K562 (cell line): ENCODE data around the gene OXSR1. TPM values are rescaled to one million over a fixed set of nuclear protein-coding genes. Genes with fewer than 3 reads are reported as not detected.

ENCODE experiments used
- CBFA2T3 ChIP-seq: fragments of 450-650 bp; IDR thresholded peaks from 2 replicates; pipeline ENCODE4 v1.6.1; 2017
- ELF2 ChIP-seq: fragments of 250-450 bp; sonication (Bioruptor Pico); IDR thresholded peaks from 2 replicates; pipeline ENCODE4 v1.5.0; 2021; ENCODE audit warnings: mild to moderate bottlenecking
- ESRRA ChIP-seq: fragments of 450-650 bp; IDR thresholded peaks from 2 replicates; pipeline ENCODE4 v1.6.1; 2014; ENCODE audit warnings: low read depth, mild to moderate bottlenecking, moderate library complexity, borderline replicate concordance
- MAZ ChIP-seq, 2 experiments: fragments of 450-650 bp in 1 of 2; sonication (generic) in 1 of 2; formaldehyde crosslinking; IDR thresholded peaks in 1 of 2; conservative IDR thresholded peaks in 1 of 2; 2 replicates each; pipeline versions ENCODE4 v1.4.0 to v1.5.0; 2020; ENCODE audit warnings: mild to moderate bottlenecking in 1 of 2, missing genetic modification reagents in 1 of 2
- MCM2 ChIP-seq: fragments of 450-650 bp; IDR thresholded peaks from 2 replicates; pipeline ENCODE4 v1.6.1; 2017; ENCODE audit warnings: low read depth, mild to moderate bottlenecking
- NFYB ChIP-seq: IDR thresholded peaks from 2 replicates; pipeline ENCODE4 v1.6.1; 2011; ENCODE audit warnings: mild to moderate bottlenecking, moderate library complexity; ENCODE audit not compliant: insufficient read length; ENCODE audit errors: extremely low read depth
- RHOXF2B ChIP-seq: fragments of 250-450 bp; sonication (Bioruptor Pico); conservative IDR thresholded peaks from 2 replicates; pipeline ENCODE4 v1.5.1; 2021
- SAFB2 ChIP-seq: fragments of 200-400 bp; formaldehyde crosslinking; IDR thresholded peaks from 2 replicates; pipeline ENCODE4 v1.6.1; 2018; ENCODE audit warnings: borderline replicate concordance, low read length, low read depth, moderate library complexity; ENCODE audit not compliant: severe bottlenecking
- SMARCA5 ChIP-seq: fragments of 450-650 bp; IDR thresholded peaks from 2 replicates; pipeline ENCODE4 v1.6.1; 2016
- U2AF2 ChIP-seq: fragments of 200-400 bp; formaldehyde crosslinking; optimal IDR thresholded peaks from 2 replicates; pipeline ENCODE3; 2017; ENCODE audit warnings: low read depth, mild to moderate bottlenecking, low read length
- ZKSCAN1 ChIP-seq: fragments of 150-350 bp; IDR thresholded peaks from 2 replicates; pipeline ENCODE4 v1.6.1; 2016; ENCODE audit warnings: low read depth, low read length
- ZNF347 ChIP-seq: fragments of 450-650 bp; formaldehyde crosslinking; IDR thresholded peaks from 2 replicates; pipeline ENCODE4 v1.4.0; 2020; ENCODE audit warnings: low read depth, mild to moderate bottlenecking, moderate library complexity
- ZNF778 ChIP-seq: fragments of 450-650 bp; formaldehyde crosslinking; IDR thresholded peaks from 2 replicates; pipeline ENCODE4 v1.4.0; 2020; ENCODE audit warnings: mild to moderate bottlenecking, moderate library complexity
- polyA plus RNA-seq, 8 experiments: library from polyadenylated mRNA; depleted of rRNA in 4 of 8; stranded (reverse) in 5 of 8; unstranded in 3 of 8; fragments of >200 nt; fragmentation: Nextera tagmentation in 2 of 8; fragmentation: Illumina TruSeq in 1 of 8; extraction: Ambion mirVana in 2 of 8; extraction: Trizol in 1 of 8; gene quantifications; 2 replicates each; pipeline versions ENCODE4 v1.2.1 to v1.2.3, GENCODE V29; 2011 to 2014; ENCODE audit warnings: inconsistent platforms in 1 of 8, missing spikeins in 1 of 8
- total RNA-seq, 7 experiments: library from RNA; depleted of rRNA in 6 of 7; stranded (reverse); fragments of >200 nt in 6 of 7; fragmentation: Illumina TruSeq in 2 of 7; extraction: Trizol in 2 of 7; gene quantifications; 2 replicates each; pipeline versions ENCODE4 v1.2.1 to v1.2.3, GENCODE V29; 2011 to 2021; ENCODE audit warnings: low replicate concordance in 1 of 7
- TF ChIP-seq, protein P1 (sequence below): sonication (generic); formaldehyde crosslinking; IDR thresholded peaks from 2 replicates; pipeline ENCODE4 v1.8.1; 2023; ENCODE audit warnings: mild to moderate bottlenecking, missing genetic modification reagents, moderate library complexity
- TF ChIP-seq, protein P2 (sequence below): fragments of 250-450 bp; sonication (Bioruptor Pico); IDR thresholded peaks from 2 replicates; pipeline ENCODE4 v1.5.0; 2021
- TF ChIP-seq, protein P3 (sequence below): fragments of 250-450 bp; sonication (Bioruptor Pico); IDR thresholded peaks from 2 replicates; pipeline ENCODE4 v1.9.0; 2021; ENCODE audit warnings: mild to moderate bottlenecking
- TF ChIP-seq, protein P4 (sequence below): sonication (generic); formaldehyde crosslinking; IDR thresholded peaks from 2 replicates; pipeline ENCODE4 v1.8.1; 2022; ENCODE audit warnings: missing genetic modification reagents
- TF ChIP-seq, protein P5 (sequence below): fragments of 250-450 bp; sonication (Bioruptor Pico); IDR thresholded peaks from 2 replicates; pipeline ENCODE4 v1.8.0; 2022; ENCODE audit warnings: moderate library complexity, mild to moderate bottlenecking, inconsistent platforms
- TF ChIP-seq, protein P6 (sequence below): sonication (generic); formaldehyde crosslinking; IDR thresholded peaks from 2 replicates; pipeline ENCODE4 v1.8.0; 2022; ENCODE audit warnings: missing genetic modification reagents, mild to moderate bottlenecking, moderate library complexity, borderline replicate concordance
- TF ChIP-seq, protein P7 (sequence below): fragments of 200-800 bp; sonication (Bioruptor generic); IDR thresholded peaks from 2 replicates; pipeline ENCODE4 v1.6.1; 2017; ENCODE audit warnings: missing genetic modification characterization, missing compliant biosample characterization

The OXSR1 gene
- total and polyA plus RNA-seq, 9 of the 15 experiments (the other 6 are each of a cell fraction or from before 2014, with no cell fraction given): 15.7 to 87.6 (median 48.7) TPM

DNA sequence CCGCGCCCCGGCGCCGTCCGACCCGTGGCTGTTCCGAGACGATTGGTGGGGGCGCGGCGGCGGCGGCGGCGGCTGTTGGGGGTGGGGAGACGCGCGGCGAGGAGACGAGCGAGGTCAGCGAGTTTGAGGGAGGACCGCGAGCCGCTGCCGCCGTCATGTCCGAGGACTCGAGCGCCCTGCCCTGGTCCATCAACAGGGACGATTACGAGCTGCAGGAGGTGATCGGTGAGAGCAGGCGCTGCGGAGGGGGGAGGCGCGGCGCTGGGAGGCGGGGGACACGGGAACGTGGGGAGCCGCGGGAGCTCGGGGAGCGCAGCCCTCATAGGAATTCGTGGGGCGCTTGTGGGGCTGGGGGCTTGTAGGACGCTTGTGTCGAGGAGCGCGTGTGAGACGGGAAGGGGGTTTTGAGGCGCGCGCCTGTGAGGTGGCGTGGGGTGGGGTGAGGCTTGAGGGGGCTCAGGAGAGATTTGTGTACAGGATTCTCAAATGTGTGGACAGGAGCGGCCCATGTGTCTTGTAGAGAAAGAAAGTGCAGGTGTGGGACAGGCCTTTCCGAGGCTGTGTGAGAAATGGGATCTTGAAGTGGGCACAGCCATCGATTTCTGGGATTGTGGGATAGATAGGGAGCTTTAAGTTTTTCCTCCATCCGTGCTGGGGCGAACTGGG, 518 bp downstream of the OXSR1 start (continued):
- TF ChIP-seq NFYB (no peak), SAFB2 (no peak), CBFA2T3 (peak; percentile 47; the same call in 1 of the 2 replicates), ZKSCAN1 (no peak), RHOXF2B (CRISPR knock-in tag) (no peak), U2AF2 (no peak), ZNF347 (CRISPR knock-in tag) (no peak), SMARCA5 (no peak), ESRRA (no peak; the same call in 1 of the 2 replicates), MAZ (CRISPR knock-in tag; conservative IDR thresholded peaks at IDR 0.05 in 1 of 2, IDR thresholded peaks at IDR 0.05 in 1 of 2) (peak in 1 of 2 experiments; percentile 2; a peak in 2 of 4 replicates), MCM2 (no peak), ZNF778 (CRISPR knock-in tag) (no peak), ELF2 (CRISPR knock-in tag) (no peak)
- TF ChIP-seq, protein P1, sequence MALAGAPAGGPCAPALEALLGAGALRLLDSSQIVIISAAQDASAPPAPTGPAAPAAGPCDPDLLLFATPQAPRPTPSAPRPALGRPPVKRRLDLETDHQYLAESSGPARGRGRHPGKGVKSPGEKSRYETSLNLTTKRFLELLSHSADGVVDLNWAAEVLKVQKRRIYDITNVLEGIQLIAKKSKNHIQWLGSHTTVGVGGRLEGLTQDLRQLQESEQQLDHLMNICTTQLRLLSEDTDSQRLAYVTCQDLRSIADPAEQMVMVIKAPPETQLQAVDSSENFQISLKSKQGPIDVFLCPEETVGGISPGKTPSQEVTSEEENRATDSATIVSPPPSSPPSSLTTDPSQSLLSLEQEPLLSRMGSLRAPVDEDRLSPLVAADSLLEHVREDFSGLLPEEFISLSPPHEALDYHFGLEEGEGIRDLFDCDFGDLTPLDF (CRISPR knock-in tag): no peak
- TF ChIP-seq, protein P2, sequence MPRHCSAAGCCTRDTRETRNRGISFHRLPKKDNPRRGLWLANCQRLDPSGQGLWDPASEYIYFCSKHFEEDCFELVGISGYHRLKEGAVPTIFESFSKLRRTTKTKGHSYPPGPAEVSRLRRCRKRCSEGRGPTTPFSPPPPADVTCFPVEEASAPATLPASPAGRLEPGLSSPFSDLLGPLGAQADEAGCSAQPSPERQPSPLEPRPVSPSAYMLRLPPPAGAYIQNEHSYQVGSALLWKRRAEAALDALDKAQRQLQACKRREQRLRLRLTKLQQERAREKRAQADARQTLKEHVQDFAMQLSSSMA (CRISPR knock-in tag): no peak
- TF ChIP-seq, protein P3, sequence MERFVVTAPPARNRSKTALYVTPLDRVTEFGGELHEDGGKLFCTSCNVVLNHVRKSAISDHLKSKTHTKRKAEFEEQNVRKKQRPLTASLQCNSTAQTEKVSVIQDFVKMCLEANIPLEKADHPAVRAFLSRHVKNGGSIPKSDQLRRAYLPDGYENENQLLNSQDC (CRISPR knock-in tag): no peak; the same call in 1 of the 2 replicates
- TF ChIP-seq, protein P4, sequence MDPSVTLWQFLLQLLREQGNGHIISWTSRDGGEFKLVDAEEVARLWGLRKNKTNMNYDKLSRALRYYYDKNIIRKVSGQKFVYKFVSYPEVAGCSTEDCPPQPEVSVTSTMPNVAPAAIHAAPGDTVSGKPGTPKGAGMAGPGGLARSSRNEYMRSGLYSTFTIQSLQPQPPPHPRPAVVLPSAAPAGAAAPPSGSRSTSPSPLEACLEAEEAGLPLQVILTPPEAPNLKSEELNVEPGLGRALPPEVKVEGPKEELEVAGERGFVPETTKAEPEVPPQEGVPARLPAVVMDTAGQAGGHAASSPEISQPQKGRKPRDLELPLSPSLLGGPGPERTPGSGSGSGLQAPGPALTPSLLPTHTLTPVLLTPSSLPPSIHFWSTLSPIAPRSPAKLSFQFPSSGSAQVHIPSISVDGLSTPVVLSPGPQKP: no peak
- TF ChIP-seq, protein P5, sequence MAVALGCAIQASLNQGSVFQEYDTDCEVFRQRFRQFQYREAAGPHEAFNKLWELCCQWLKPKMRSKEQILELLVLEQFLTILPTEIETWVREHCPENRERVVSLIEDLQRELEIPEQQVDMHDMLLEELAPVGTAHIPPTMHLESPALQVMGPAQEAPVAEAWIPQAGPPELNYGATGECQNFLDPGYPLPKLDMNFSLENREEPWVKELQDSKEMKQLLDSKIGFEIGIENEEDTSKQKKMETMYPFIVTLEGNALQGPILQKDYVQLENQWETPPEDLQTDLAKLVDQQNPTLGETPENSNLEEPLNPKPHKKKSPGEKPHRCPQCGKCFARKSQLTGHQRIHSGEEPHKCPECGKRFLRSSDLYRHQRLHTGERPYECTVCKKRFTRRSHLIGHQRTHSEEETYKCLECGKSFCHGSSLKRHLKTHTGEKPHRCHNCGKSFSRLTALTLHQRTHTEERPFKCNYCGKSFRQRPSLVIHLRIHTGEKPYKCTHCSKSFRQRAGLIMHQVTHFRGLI (CRISPR knock-in tag): no peak
- TF ChIP-seq, protein P6, sequence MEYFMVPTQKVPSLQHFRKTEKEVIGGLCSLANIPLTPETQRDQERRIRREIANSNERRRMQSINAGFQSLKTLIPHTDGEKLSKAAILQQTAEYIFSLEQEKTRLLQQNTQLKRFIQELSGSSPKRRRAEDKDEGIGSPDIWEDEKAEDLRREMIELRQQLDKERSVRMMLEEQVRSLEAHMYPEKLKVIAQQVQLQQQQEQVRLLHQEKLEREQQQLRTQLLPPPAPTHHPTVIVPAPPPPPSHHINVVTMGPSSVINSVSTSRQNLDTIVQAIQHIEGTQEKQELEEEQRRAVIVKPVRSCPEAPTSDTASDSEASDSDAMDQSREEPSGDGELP: no peak
- TF ChIP-seq, protein P7, sequence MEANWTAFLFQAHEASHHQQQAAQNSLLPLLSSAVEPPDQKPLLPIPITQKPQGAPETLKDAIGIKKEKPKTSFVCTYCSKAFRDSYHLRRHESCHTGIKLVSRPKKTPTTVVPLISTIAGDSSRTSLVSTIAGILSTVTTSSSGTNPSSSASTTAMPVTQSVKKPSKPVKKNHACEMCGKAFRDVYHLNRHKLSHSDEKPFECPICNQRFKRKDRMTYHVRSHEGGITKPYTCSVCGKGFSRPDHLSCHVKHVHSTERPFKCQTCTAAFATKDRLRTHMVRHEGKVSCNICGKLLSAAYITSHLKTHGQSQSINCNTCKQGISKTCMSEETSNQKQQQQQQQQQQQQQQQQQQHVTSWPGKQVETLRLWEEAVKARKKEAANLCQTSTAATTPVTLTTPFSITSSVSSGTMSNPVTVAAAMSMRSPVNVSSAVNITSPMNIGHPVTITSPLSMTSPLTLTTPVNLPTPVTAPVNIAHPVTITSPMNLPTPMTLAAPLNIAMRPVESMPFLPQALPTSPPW (CRISPR knock-in tag): peak; percentile 82
